ENCODE data around the gene ACOT13.
"Not testable (repeated sequence)": the region's sequence is repeated elsewhere in the genome, so short reads cannot be mapped to it uniquely, and the experiment has no call there.

ACOT13 gene

GRCh38 chr6:24692003-24692402, 25.1 kb downstream of the ACOT13 start:
- DNase-seq (ENCODE audit: extremely low read depth in 1 of 2, low read depth in 1 of 2), result no peak

GRCh38 chr6:24692415-24692814, 25.5 kb downstream of the ACOT13 start:
- no peak for DNase-seq (ENCODE audit: extremely low read depth in 1 of 2, low read depth in 1 of 2)

- DNase-seq (ENCODE audit: extremely low read depth in 1 of 2, low read depth in 1 of 2), result no peak
Measured at GRCh38 chr6:24692848-24693592, 26.1 kb downstream of the ACOT13 start.

- no peak for DNase-seq (ENCODE audit: extremely low read depth in 1 of 2, low read depth in 1 of 2)
Measured at GRCh38 chr6:24694198-24694597, 27.3 kb downstream of the ACOT13 start.

- DNase-seq (ENCODE audit: extremely low read depth in 1 of 2, low read depth in 1 of 2), result not testable (repeated sequence)
Measured at GRCh38 chr6:24695635-24696034, 28.8 kb downstream of the ACOT13 start.

- DNase-seq (ENCODE audit: extremely low read depth in 1 of 2, low read depth in 1 of 2), result no peak
Measured at GRCh38 chr6:24696097-24696496, 29.2 kb downstream of the ACOT13 start.

GRCh38 chr6:24699521-24700359, 32.9 kb downstream of the ACOT13 start:
- no peak for DNase-seq (ENCODE audit: extremely low read depth in 1 of 2, low read depth in 1 of 2)

- DNase-seq (ENCODE audit: extremely low read depth in 1 of 2, low read depth in 1 of 2), result no peak
Measured at GRCh38 chr6:24702720-24703282, 35.9 kb downstream of the ACOT13 start.

- no peak for DNase-seq (ENCODE audit: extremely low read depth in 1 of 2, low read depth in 1 of 2)
Measured at GRCh38 chr6:24704468-24704867, 37.6 kb downstream of the ACOT13 start.

GRCh38 chr6:24708612-24709011, 41.7 kb downstream of the ACOT13 start:
- no peak for DNase-seq (ENCODE audit: extremely low read depth in 1 of 2, low read depth in 1 of 2)

GRCh38 chr6:24709014-24709711, 42.3 kb downstream of the ACOT13 start:
- DNase-seq (ENCODE audit: extremely low read depth in 1 of 2, low read depth in 1 of 2), result no peak

GRCh38 chr6:24710519-24711303, 43.8 kb downstream of the ACOT13 start:
- DNase-seq (ENCODE audit: extremely low read depth in 1 of 2, low read depth in 1 of 2), result no peak

GRCh38 chr6:24716602-24717148, 49.8 kb downstream of the ACOT13 start:
- DNase-seq (ENCODE audit: extremely low read depth in 1 of 2, low read depth in 1 of 2), result not testable (repeated sequence)

- no peak for DNase-seq (ENCODE audit: extremely low read depth in 1 of 2, low read depth in 1 of 2)
Measured at GRCh38 chr6:24718449-24719124, 51.7 kb downstream of the ACOT13 start.

- peak; percentile 27 to 52 for DNase-seq (ENCODE audit: extremely low read depth in 1 of 2, low read depth in 1 of 2)
Measured at GRCh38 chr6:24719125-24719971, 52.5 kb downstream of the ACOT13 start, which contains the start of gene C6orf62. Gene C6orf62, minus strand, starts transcription at chr6:24719154. Its CDS starts 486 bp downstream, at chr6:24718668.

GRCh38 chr6:24720131-24720603, 53.3 kb downstream of the ACOT13 start:
- DNase-seq (ENCODE audit: extremely low read depth in 1 of 2, low read depth in 1 of 2), result peak; percentile 61 to 64

GRCh38 chr6:24720604-24721460, 54.0 kb downstream of the ACOT13 start:
- DNase-seq (ENCODE audit: extremely low read depth in 1 of 2, low read depth in 1 of 2), result peak; percentile 99 to 100

All from stimulated activated CD8-positive, alpha-beta memory T cell treated with anti-CD3 and anti-CD28 coated beads, Interleukin-7, amount 100 ng/mL, for 48 hours (primary cell).